NCI-H748 treated with DMSO at 0.1 percent for 48 hours (cell line): ENCODE results near the gene SLC16A7.

Source experiments
- DNase-seq: peaks from one replicate; lab custom pipeline; 2025; lab: John Stamatoyannopoulos, UW

The SLC16A7 gene

GRCh38 chr12:59624732-59625460, 29.1 kb downstream of the SLC16A7 start:
- DNase-seq: no peak

GRCh38 chr12:59626382-59626781, 30.6 kb downstream of the SLC16A7 start:
- no peak for DNase-seq

DNA sequence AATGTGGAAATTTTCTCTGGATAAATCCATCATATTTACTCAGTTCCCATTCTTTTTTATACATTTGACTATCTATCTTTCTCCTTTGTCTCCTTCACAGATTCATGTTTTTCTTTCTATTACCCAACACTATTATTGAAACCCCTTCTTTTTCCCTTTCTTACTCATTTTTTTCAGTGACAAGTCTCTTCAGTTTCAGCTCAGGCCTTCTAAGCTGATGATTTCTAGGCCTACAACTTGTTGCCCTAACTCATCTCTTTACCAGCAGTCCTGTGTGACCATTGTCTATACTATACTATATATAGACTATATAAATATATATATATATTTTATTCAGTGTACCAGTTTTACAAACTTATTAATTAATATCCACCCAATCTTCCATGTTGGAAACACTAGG, 31.8 kb downstream of the SLC16A7 start:
- no peak for DNase-seq

GRCh38 chr12:59629890-59630289, 34.1 kb downstream of the SLC16A7 start:
- DNase-seq: no peak

- DNase-seq: no peak
Observed at GRCh38 chr12:59632408-59632807, 36.6 kb downstream of the SLC16A7 start.

GRCh38 chr12:59634254-59634653, 38.4 kb downstream of the SLC16A7 start:
- no peak for DNase-seq

DNA sequence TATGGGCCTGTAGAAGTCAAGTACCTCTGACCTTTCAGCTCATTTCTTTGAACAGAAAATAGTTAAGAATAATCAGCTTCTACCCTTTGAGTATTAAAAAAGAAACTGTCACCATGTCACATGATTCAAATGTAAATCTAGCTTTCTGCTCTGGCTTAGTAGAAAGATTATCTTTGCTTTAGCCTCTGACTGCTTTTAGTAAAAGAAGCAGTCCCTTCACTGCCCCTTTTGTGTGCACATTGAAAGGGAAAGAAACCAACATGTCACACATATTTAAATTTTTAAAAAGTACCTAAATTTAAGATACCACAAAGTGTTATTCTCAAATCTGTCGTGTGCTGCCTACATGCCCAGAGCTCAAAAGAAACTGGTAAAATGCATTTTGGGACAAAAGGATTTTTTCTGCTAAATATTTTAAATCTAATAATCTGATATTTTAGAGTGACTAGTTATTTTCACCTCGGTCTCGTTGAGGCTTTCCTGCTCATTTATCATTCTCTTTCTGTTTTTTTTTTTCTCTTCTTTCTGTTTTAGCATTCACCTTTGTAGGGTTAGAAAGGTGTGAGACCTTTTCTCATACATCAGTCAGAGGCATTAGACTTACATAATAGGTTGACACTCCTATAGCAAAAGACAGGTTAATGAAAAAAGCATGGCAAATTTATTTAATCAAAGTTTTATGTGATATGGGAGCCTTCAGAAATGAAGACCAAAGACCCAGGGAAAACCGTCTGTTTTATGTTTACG, 41.3 kb downstream of the SLC16A7 start:
- no peak for DNase-seq

DNA sequence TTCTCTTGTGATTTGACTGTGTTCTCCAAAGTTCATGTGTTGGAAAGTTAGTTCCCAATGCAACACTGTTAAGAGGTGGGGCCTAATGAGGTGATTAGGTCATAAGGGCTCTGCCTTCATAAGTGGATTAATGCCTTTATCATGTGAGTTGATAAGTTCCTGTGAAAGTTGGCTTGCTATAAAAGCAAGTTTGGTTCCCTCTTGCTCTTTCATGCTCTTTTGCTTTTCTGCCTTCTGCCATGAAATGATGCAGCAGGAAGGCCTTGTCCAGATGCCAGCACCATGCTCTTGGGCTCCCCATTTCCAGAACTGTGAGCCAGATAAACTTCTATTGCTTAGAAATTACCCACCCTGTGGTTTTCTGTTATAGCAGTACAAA, 41.9 kb downstream of the SLC16A7 start:
- no peak for DNase-seq

DNA sequence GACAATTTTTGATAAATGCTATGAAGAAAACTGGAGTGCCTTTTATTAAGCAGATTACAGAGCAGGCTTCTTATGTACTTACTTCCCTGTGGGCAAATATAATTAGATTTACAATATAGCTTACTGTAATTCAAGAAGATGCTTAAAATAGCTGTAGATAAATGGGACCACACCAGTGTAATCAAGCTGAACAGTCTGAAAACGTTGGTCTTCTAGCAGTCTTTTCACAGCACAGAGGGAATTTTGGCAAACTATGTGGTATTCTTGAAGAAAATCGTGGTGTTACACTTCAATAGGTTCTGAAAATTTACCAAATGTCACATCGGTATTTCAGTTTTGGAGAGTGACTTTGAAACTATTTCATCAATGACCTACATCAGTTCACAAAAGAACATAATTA, 47.7 kb downstream of the SLC16A7 start:
- DNase-seq: no peak

DNA sequence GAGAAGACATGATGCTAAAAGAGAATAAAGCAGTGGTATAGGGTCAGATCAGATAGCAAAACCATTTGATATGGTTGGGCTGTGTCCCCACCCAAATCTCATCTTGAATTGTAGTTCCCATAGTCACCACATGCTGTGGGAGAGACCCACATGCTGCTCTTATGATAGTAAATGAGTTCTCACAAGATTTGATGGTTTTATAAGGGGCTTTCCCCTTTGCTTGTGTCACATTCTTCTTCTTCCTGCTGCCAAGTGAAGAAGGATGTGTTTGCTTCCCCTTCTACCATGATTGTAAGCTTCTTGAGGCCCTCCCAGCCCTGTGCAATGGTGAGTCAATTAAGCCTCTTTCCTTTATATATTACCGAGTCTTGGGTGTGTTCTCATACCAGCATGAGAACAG, 49.4 kb downstream of the SLC16A7 start:
- no peak for DNase-seq

GRCh38 chr12:59646636-59647035, 50.8 kb downstream of the SLC16A7 start:
- no peak for DNase-seq

GRCh38 chr12:59649203-59649602, 53.4 kb downstream of the SLC16A7 start:
- DNase-seq: no peak

DNA sequence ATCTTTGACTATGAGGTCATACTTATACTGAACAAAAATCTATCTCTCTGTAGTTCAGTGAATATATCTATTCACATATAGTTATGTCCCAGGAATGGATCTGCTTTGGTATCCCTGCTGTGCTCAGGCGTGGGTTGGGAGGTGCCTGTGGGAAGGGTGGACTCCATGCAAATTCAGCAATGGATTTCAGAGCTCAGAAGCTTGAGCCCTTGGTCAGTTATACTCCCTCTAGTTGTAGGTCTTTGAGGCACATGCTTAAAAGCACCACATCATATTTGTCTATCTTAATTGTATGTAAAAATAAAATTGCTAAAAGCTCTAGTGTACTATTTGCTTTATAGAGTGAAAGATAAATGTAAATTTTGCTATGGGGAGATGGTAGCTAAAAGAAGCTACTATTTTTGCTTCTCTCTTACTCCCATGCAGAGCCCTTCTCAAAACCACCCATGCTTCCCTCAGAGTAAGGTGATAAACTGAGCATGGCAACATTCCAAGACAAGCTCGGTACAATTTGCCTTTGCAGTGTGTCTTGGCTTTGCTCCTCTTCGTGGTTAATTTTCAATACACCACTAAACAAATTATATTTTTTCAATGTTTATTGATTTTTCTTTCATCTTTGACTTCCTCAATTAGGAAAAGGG, 54.9 kb downstream of the SLC16A7 start:
- DNase-seq: no peak

DNA sequence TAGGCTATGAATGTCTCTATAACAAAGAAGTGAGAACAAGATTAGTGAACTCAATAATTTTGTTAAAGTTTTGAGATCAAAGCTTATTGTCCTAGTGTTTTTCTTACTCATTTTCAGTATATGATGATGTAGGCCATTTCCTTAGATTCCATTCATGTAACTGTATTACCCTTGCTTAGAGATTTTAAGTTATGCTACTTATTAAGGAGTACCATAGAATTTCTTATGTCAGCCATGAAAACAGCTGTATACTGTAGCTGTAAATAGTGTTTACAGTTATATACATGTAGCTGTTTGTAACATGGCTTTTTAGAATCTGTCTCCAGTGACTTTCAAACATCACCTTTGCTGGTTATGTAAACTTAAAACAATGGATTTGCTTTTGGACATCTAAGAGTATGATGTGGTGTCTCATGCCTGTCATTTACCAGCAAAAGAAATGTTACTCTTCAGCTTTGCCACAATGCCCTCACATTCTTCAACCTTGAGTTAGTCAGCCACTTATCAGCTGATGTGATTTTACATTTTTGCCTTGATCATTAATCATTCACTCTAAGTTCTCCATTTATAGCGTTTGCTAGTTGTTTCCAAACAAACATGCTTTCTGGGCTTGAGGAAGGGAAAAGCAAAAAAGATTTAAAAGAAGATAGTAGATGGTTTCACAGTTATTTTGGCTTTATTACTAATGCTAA, 55.5 kb downstream of the SLC16A7 start:
- DNase-seq: no peak

DNA sequence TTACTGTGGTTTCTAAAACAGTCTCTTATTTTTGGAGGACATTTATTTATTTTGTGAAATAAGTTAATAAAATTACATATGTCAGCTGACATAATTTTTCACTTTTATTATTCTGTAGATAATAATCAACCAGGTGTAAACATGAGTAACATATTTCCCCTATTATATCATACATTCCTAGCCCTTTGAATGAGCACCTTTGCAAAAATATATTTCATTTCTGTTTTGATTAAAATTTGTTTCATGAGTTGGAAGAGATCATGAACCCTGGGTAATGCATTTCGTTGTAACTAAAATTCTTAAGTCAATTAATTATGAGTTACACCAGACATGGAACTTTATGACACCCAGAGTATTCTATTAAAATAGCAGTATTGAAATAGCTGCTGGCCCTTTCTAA, 56.3 kb downstream of the SLC16A7 start:
- no peak for DNase-seq

DNA sequence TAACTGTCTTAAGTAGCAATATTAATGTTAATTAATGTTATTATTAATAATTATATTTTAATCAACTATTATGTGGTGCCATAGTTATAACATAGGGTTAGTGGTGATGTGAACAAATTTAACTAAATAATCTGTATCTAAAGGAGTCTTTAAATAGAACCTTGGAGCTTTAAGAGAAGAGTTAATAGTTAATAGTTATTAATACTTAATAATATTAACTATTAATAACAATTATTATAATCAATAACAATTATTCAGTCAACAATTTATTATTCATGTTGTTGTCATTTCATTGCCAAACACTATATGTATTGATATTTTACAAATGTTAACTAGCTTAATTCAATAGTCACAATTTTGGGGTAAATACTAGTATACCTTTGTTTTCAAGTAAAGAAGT, 58.2 kb downstream of the SLC16A7 start:
- DNase-seq: no peak

GRCh38 chr12:59657266-59657665, 61.4 kb downstream of the SLC16A7 start:
- DNase-seq: no peak

GRCh38 chr12:59657711-59658110, 61.9 kb downstream of the SLC16A7 start:
- no peak for DNase-seq

DNA sequence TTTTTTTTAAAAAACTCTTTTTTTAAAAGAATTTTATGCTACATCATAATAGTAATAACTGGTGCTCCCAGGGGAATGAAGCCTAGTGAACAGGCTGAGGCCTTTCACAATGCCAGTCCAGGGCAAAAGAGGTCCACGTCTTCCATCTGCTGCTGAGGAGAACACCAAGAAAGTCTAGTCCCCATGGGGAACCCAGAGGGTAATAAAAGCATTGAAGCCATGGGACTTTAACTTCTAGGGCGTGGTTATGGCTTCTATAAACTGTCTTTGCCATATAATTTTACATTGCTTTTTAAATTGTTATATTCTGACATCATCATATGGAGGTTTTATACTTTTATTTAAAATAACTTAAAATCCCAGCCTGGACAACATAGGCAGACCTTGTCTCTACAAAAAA, 64.3 kb downstream of the SLC16A7 start:
- DNase-seq: no peak

- DNase-seq: no peak
Observed at GRCh38 chr12:59660921-59661597, 65.2 kb downstream of the SLC16A7 start.

DNA sequence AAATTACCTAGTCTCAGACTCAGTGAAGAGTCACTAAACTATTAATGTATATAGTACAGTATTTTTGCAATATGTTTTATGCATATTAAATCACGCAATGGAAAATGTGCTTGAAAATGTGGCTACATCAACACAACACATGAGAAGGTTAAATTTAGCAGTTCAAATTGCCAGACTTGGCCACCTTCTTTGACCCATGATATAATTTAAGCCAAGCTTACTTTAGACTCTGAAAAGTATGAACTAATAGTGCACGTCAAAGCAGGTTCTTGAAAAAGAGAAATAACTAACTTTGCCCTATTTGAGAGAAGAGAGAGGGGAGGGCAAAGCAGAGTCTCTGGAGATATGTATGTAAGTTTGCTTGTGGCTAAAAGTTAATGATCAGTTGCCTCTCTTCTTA, 68.7 kb downstream of the SLC16A7 start:
- DNase-seq: no peak

DNA sequence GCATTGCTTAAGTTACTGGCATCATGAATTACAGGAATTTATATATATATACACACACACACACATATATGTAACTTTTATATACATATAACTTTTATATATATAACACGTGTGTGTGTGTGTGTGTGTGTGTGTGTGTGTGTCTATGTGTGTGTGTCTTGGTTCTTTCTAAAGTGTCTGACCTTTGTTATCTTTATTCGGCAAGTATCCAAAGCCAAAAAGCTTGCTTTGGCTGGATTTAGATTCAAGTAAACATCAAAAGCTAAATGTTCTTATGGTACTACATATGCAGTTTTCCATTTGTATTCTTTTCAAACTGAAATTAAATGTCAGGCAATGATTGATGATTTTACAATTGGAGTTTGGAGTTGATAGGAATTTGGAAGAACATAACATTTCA, 69.9 kb downstream of the SLC16A7 start:
- DNase-seq: no peak
